K562 (cell line): ENCODE measurements around the gene DCTN5. TPM values are rescaled to one million over a fixed set of nuclear protein-coding genes. Genes with fewer than 3 reads are reported as not detected.
A peak's percentile ranks its signal among the peaks of the same experiment; 100 is the strongest.

Source experiments
- CBFB ChIP-seq: sonication (generic); formaldehyde crosslinking; IDR thresholded peaks from 2 replicates; pipeline ENCODE4 v1.4.0; 2020; ENCODE audit warnings: mild to moderate bottlenecking, missing genetic modification reagents
- DNMT1 ChIP-seq: fragments of 450-650 bp; IDR thresholded peaks from 2 replicates; pipeline ENCODE4 v1.6.1; 2016; ENCODE audit warnings: antibody characterized with exemption, mild to moderate bottlenecking
- EP400 ChIP-seq: fragments of 450-650 bp; IDR thresholded peaks from 2 replicates; pipeline ENCODE4 v1.6.1; 2017; ENCODE audit warnings: antibody characterized with exemption, mild to moderate bottlenecking, moderate library complexity
- HINFP ChIP-seq: fragments of 450-650 bp; conservative IDR thresholded peaks from 2 replicates; pipeline ENCODE4 v1.6.1; 2016; ENCODE audit warnings: missing genetic modification characterization, low read depth, mild to moderate bottlenecking, control low read depth, missing compliant biosample characterization
- MAFK ChIP-seq: IDR thresholded peaks from 2 replicates; pipeline ENCODE4 v1.6.1; 2011; ENCODE audit warnings: low read length, improper control_type of control experiment
- MGA ChIP-seq: fragments of 450-650 bp; IDR thresholded peaks from 2 replicates; pipeline ENCODE4 v1.6.1; 2016; ENCODE audit warnings: mild to moderate bottlenecking, moderate library complexity
- NR0B1 ChIP-seq: fragments of 450-650 bp; IDR thresholded peaks from one replicate; pipeline ENCODE4 v1.6.1; 2018; ENCODE audit warnings: mild to moderate bottlenecking, moderate library complexity; ENCODE audit not compliant: partially characterized antibody
- POLR2AphosphoS5 ChIP-seq: IDR thresholded peaks from 2 replicates; pipeline ENCODE4 v1.6.1; 2011; ENCODE audit warnings: mild to moderate bottlenecking, low read depth, low read length, moderate library complexity; ENCODE audit not compliant: control insufficient read depth, insufficient read depth
- SMARCB1 ChIP-seq: IDR thresholded peaks from 2 replicates; pipeline ENCODE4 v1.6.1; 2011; ENCODE audit warnings: improper control_type of control experiment, low read depth; ENCODE audit not compliant: insufficient read length
- TAF1 ChIP-seq: IDR thresholded peaks from 2 replicates; pipeline ENCODE4 v1.6.1; 2011; ENCODE audit warnings: mild to moderate bottlenecking, low read length, moderate library complexity; ENCODE audit not compliant: insufficient read depth, control insufficient read depth, severe bottlenecking; ENCODE audit errors: extremely low read depth
- ZFPM2 ChIP-seq: fragments of 250-450 bp; sonication (Bioruptor Pico); IDR thresholded peaks from 2 replicates; pipeline ENCODE4 v1.5.1; 2022; ENCODE audit warnings: mild to moderate bottlenecking
- polyA plus RNA-seq, 8 experiments: library from polyadenylated mRNA; depleted of rRNA in 4 of 8; stranded (reverse) in 5 of 8; unstranded in 3 of 8; fragments of >200 nt; fragmentation: Nextera tagmentation in 2 of 8; fragmentation: Illumina TruSeq in 1 of 8; extraction: Ambion mirVana in 2 of 8; extraction: Trizol in 1 of 8; gene quantifications; 2 replicates each; pipeline versions ENCODE4 v1.2.1 to v1.2.3, GENCODE V29; 2011 to 2014; ENCODE audit warnings: inconsistent platforms in 1 of 8, missing spikeins in 1 of 8
- total RNA-seq, 7 experiments: library from RNA; depleted of rRNA in 6 of 7; stranded (reverse); fragments of >200 nt in 6 of 7; fragmentation: Illumina TruSeq in 2 of 7; extraction: Trizol in 2 of 7; gene quantifications; 2 replicates each; pipeline versions ENCODE4 v1.2.1 to v1.2.3, GENCODE V29; 2011 to 2021; ENCODE audit warnings: low replicate concordance in 1 of 7

DCTN5 gene
- total and polyA plus RNA-seq, 9 of the 15 experiments (the other 6 are each of a cell fraction or from before 2014, with no cell fraction given), result 35.8 to 149 (median 75.9) TPM

- peak; percentile 94 for TF ChIP-seq MGA
- no peak for TF ChIP-seq SMARCB1
- TF ChIP-seq NR0B1, result no peak
- TF ChIP-seq MAFK, result no peak
- no peak for TF ChIP-seq DNMT1
- TF ChIP-seq POLR2AphosphoS5, result peak; percentile 68; the same call in 1 of the 2 replicates
- peak; percentile 81 for TF ChIP-seq TAF1
- TF ChIP-seq EP400, result peak; percentile 96
- TF ChIP-seq HINFP (tag), result no peak
- no peak for TF ChIP-seq ZFPM2
- TF ChIP-seq CBFB (CRISPR knock-in tag), result no peak
These were observed at the start of gene DCTN5, which contains the start of gene PALB2 (continued) for GRCh38 chr16:23640931-23641765.
